Panc1 (cell line): ENCODE results near the gene IL22RA1. TPM values are rescaled to one million over a fixed set of nuclear protein-coding genes. Genes with fewer than 3 reads are reported as not detected.

Experiments used
- ATAC-seq: fragments of 200-7000 bp; cut with Tn5 transposase; 2 replicates; pipeline ENCODE4 v1.9.1; 2020; ENCODE audit warnings: mild to moderate bottlenecking, moderate library complexity
- BruUV-seq: library from RNA; stranded (reverse); fragments of 400-500 nt; replicated peaks from 2 replicates; lab custom pipeline; 2021; lab: Mats Ljungman, UMichigan
- CTCF ChIA-PET: fragments of 300-600 bp; sonication (Branson Sonifier 250); formaldehyde crosslinking; loops from one replicate; lab custom pipeline; 2022; ENCODE audit warnings: antibody characterized with exemption; lab: Charles Lee
- POLR2A ChIA-PET: fragments of 300-600 bp; sonication (Branson Sonifier 250); formaldehyde crosslinking; loops from one replicate; lab custom pipeline; 2022; ENCODE audit warnings: antibody characterized with exemption; lab: Charles Lee
- DNase-seq: peaks from one replicate; pipeline ENCODE4 v3.0.0-alpha.2; 2010; ENCODE audit warnings: low read depth, low spot score
- H3K27ac ChIP-seq: 2 replicates; pipeline ENCODE4 v1.5.1; 2011; ENCODE audit warnings: mild to moderate bottlenecking, low read length, inconsistent platforms
- H3K27me3 ChIP-seq: fragments of 200-500 bp; sonication (Bioruptor generic); 2 replicates; pipeline ENCODE4 v1.6.0; 2014; ENCODE audit warnings: low read length, inconsistent platforms; ENCODE audit not compliant: control insufficient read depth, insufficient read depth
- H3K36me3 ChIP-seq: fragments of 200-500 bp; sonication (Bioruptor generic); 2 replicates; pipeline ENCODE4 v1.5.1; 2014; ENCODE audit warnings: inconsistent platforms, mild to moderate bottlenecking, low read length, moderate library complexity; ENCODE audit not compliant: control insufficient read depth, insufficient read depth
- H3K4me1 ChIP-seq: 2 replicates; pipeline ENCODE4 v1.5.1; 2011; ENCODE audit warnings: inconsistent platforms, mild to moderate bottlenecking, low read length, moderate library complexity; ENCODE audit not compliant: control insufficient read depth, insufficient read depth
- H3K4me3 ChIP-seq, 2 experiments: 2 replicates each; pipeline ENCODE4 v1.5.1; 2011 to 2012; ENCODE audit warnings: low read depth in 2 of 2, low read length in 2 of 2, mild to moderate bottlenecking in 2 of 2, inconsistent platforms in 1 of 2, moderate library complexity in 1 of 2
- H3K9me3 ChIP-seq: fragments of 200-500 bp; sonication (Bioruptor generic); 2 replicates; pipeline ENCODE4 v1.5.1; 2014; ENCODE audit warnings: low read depth, mild to moderate bottlenecking, inconsistent platforms, low read length, moderate library complexity; ENCODE audit not compliant: control insufficient read depth, insufficient read depth
- CTCF ChIP-seq: fragments of 450-650 bp; IDR thresholded peaks from 2 replicates; pipeline ENCODE4 v1.5.1; 2017; ENCODE audit warnings: mild to moderate bottlenecking
- POLR2AphosphoS5 ChIP-seq: IDR thresholded peaks from 2 replicates; pipeline ENCODE4 v1.6.1; 2012; ENCODE audit warnings: mild to moderate bottlenecking, low read depth, low read length, moderate library complexity
- SIN3A ChIP-seq: IDR thresholded peaks from 2 replicates; pipeline ENCODE4 v1.6.1; 2012; ENCODE audit warnings: low read depth, mild to moderate bottlenecking, low read length, moderate library complexity, borderline replicate concordance; ENCODE audit not compliant: insufficient read depth
- TCF7L2 ChIP-seq: IDR thresholded peaks from 2 replicates; pipeline ENCODE4 v1.6.1; 2011; ENCODE audit warnings: mild to moderate bottlenecking, low read depth, low read length, inconsistent platforms
- in situ Hi-C: cut with HindIII; loops from 2 replicates; pipeline ENCODE4 v1.10.0; 2016; ENCODE audit warnings: low sequenced_read_pairs, low pct_unique_long_range_greater_than_20kb
- intact Hi-C: fragments of 100-400 bp; cut with micrococcal nuclease; formaldehyde crosslinking; loops from one replicate; pipeline ENCODE4 v1.10.0; 2022; ENCODE audit not compliant: unreplicated experiment
- total RNA-seq: library from RNA; stranded (reverse); gene quantifications from one replicate; pipeline ENCODE4 v1.2.1, GENCODE V29; 2021; ENCODE audit not compliant: unreplicated experiment
- TF ChIP-seq, protein P1 (sequence below), 2 experiments: IDR thresholded peaks; 2 replicates each; pipeline ENCODE4 v1.6.1; 2011 to 2012; ENCODE audit warnings: low read depth in 2 of 2, control low read depth in 1 of 2, low read length in 1 of 2, mild to moderate bottlenecking in 1 of 2, moderate library complexity in 1 of 2; ENCODE audit not compliant: insufficient read depth in 1 of 2

IL22RA1 gene
- total RNA-seq, 1 experiment from 2014 or later, result 1.1 TPM

DNA sequence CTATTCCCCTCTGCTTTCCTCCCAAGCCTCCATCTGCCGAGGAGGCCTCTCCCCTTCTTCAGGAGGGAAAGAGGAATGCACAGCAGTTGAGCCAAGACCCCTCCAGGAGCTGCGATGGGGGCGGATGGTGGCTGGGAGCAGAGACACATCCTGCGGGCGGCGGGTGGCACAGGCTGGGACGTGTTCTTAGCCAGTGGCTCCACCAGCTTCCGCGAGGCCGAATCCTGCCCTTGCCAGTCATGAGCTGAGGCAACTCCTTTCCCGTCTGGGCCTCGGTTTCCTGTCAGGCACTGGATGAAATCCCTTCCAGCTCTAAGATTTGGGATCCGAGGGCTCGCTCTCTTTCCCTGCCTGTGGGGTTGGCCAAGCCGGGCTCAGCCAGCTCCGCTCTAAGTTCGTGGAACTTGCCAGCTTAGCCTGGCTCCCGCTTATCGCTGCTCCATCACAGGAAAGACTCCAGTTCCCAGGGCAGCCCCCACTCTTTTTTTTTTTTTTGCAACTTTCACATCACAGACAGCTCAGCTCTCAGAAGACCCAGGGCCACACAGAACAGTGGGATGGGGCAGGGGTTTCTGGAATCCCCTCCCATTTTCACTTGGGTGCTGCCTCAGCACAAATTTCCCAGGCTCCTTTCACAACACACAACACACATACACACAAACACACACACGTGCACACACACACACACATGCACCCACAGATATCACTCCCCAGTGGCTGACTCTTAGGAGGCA lies 31.5 kb downstream of the IL22RA1 start:
- Histone ChIP-seq H3K27me3 (no peaks in the 10 kb centered on the region), H3K9me3 (no peaks in the 10 kb centered on the region), H3K4me3 (no peak overlapping the region), H3K4me1 (peaks cover 28% of the 10 kb centered on the region), H3K36me3 (no peaks in the 10 kb centered on the region; the same call in 1 of the 2 replicates), H3K27ac (no peak overlapping the region)
- DNase-seq (no peak), ATAC-seq (no peak)
- in situ Hi-C loops, result no loop called here
- no TSS peak for BruUV-seq
- ChIA-PET POLR2A (no interaction called here), CTCF (interaction anchor here (0.5 to 1.3 kb wide), 6 partner anchors 12 to 333 kb away, joined by 3 to 5 read pairs (median 3); partner anchors contain the start of gene PITHD1)
- intact Hi-C loops, result loop anchor here (5.0 kb wide), 1 partner anchor 39 kb away; no protein-coding TSS in a partner anchor
- no peak for TF ChIP-seq TCF7L2
- no peak for TF ChIP-seq SIN3A
- TF ChIP-seq POLR2AphosphoS5, result no peak
- TF ChIP-seq, protein P1, sequence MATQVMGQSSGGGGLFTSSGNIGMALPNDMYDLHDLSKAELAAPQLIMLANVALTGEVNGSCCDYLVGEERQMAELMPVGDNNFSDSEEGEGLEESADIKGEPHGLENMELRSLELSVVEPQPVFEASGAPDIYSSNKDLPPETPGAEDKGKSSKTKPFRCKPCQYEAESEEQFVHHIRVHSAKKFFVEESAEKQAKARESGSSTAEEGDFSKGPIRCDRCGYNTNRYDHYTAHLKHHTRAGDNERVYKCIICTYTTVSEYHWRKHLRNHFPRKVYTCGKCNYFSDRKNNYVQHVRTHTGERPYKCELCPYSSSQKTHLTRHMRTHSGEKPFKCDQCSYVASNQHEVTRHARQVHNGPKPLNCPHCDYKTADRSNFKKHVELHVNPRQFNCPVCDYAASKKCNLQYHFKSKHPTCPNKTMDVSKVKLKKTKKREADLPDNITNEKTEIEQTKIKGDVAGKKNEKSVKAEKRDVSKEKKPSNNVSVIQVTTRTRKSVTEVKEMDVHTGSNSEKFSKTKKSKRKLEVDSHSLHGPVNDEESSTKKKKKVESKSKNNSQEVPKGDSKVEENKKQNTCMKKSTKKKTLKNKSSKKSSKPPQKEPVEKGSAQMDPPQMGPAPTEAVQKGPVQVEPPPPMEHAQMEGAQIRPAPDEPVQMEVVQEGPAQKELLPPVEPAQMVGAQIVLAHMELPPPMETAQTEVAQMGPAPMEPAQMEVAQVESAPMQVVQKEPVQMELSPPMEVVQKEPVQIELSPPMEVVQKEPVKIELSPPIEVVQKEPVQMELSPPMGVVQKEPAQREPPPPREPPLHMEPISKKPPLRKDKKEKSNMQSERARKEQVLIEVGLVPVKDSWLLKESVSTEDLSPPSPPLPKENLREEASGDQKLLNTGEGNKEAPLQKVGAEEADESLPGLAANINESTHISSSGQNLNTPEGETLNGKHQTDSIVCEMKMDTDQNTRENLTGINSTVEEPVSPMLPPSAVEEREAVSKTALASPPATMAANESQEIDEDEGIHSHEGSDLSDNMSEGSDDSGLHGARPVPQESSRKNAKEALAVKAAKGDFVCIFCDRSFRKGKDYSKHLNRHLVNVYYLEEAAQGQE (IDR thresholded peaks at IDR 0.05; ENCODE audit: insufficient read depth in 1 of 2, low read depth in 2 of 2, low read length in 1 of 2), result no peak
- no peak for TF ChIP-seq CTCF

DNA sequence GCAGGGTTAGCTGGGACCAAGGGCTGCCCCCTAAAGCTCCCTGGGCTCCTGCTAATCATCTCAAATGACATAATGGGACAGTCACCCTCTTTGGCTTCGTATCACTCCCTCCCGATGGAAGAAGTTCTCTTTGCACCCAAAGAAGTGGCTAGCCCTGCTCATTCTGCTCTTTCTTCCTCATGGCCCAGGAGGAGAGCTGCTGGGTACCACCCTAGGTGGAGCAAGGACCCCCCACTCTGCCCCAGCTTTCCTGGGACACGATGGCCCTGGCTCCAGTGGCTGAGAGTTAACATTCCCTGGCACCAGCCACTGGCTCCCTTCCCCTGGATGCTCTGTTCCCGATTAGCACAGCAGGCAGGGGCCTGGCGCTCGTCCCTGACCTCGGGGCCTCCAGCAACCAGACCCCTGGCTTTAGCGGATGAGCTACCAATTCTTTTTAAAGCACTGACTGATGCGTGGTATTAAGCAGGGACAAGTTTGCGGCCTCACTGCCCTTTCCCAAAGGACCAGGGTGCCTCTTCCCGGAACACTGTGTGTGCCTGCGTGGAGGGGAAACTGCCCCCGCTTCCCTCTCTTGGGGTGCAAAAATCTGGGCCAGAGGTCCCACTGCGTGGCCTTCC lies 32.2 kb downstream of the IL22RA1 start:
- ChIA-PET POLR2A (no interaction called here), CTCF (interaction anchor here (0.6 to 0.7 kb wide), 3 partner anchors 61 to 332 kb away, joined by 3 to 4 read pairs (median 3); partner anchors contain the start of gene PITHD1)
- H3K4me1 ChIP-seq, result peaks cover 28% of the 10 kb centered on the region
- no peaks in the 10 kb centered on the region; the same call in 1 of the 2 replicates for H3K36me3 ChIP-seq
- no peak for DNase-seq
- no peaks in the 10 kb centered on the region for H3K9me3 ChIP-seq
- H3K27me3 ChIP-seq, result no peaks in the 10 kb centered on the region
- TF ChIP-seq, protein P1 (IDR thresholded peaks at IDR 0.05; ENCODE audit: insufficient read depth in 1 of 2, low read depth in 2 of 2, low read length in 1 of 2), result no peak
- TF ChIP-seq POLR2AphosphoS5 (no peak), SIN3A (no peak), TCF7L2 (no peak)
- intact Hi-C loops, result loop anchor here (5.0 kb wide), 1 partner anchor 38 kb away; no protein-coding TSS in a partner anchor
- no peak overlapping the region for H3K27ac ChIP-seq
- ATAC-seq, result no peak
- in situ Hi-C loops, result no loop called here
- H3K4me3 ChIP-seq, result no peak overlapping the region
- BruUV-seq, result no TSS peak
